Measurements from ENCODE around the gene NR2C2. TPM values are rescaled to one million over a fixed set of nuclear protein-coding genes. Genes with fewer than 3 reads are reported as not detected.

NR2C2 gene
- total and polyA plus RNA-seq, 2 of the 13 experiments (the other 11 are each of a cell fraction or from before 2014, with no cell fraction given) = 7.8 to 11.8 TPM

DNA sequence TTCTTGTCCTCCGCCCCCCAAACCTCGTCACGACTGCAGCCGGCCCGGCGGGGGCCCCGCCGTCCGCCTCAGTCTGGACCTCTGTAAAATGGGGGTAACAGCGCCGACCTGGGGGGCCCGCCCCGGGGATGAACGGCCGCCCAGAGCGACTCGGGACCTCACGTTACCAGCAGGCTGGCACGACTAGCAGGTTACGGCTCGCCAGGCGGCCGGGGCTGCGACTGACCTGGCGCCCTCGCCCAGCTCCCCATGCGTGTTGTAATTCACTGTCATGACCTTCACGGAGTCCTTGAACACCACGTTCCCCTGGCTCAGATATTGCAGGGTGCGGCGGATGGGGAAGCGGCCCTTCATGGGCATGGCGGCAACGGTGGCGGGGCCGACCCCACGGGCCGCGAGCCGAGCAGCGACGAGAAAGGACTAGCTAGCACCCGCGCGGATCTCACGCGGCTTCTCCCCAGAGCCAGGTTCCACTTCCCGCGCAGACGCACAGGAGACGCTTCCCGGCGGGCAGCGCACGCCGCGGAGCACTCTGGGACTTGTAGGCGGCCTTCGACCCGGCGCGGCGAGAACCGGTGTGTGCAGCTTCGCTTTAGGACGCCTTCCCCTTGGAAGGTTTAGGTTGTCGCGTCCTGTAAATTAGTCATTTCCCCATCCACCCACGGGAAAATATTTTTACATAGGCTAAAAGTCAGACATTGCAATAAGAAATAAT, 117.6 kb downstream of the NR2C2 start, which contains the start of gene MRPS25 (continued):
- TF ChIP-seq, protein P1, sequence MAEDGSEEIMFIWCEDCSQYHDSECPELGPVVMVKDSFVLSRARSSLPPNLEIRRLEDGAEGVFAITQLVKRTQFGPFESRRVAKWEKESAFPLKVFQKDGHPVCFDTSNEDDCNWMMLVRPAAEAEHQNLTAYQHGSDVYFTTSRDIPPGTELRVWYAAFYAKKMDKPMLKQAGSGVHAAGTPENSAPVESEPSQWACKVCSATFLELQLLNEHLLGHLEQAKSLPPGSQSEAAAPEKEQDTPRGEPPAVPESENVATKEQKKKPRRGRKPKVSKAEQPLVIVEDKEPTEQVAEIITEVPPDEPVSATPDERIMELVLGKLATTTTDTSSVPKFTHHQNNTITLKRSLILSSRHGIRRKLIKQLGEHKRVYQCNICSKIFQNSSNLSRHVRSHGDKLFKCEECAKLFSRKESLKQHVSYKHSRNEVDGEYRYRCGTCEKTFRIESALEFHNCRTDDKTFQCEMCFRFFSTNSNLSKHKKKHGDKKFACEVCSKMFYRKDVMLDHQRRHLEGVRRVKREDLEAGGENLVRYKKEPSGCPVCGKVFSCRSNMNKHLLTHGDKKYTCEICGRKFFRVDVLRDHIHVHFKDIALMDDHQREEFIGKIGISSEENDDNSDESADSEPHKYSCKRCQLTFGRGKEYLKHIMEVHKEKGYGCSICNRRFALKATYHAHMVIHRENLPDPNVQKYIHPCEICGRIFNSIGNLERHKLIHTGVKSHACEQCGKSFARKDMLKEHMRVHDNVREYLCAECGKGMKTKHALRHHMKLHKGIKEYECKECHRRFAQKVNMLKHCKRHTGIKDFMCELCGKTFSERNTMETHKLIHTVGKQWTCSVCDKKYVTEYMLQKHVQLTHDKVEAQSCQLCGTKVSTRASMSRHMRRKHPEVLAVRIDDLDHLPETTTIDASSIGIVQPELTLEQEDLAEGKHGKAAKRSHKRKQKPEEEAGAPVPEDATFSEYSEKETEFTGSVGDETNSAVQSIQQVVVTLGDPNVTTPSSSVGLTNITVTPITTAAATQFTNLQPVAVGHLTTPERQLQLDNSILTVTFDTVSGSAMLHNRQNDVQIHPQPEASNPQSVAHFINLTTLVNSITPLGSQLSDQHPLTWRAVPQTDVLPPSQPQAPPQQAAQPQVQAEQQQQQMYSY (CRISPR knock-in tag; IDR thresholded peaks at IDR 0.05) = no peak
- TF ChIP-seq KLF11 (CRISPR knock-in tag; IDR thresholded peaks at IDR 0.05) (no peak; the same call in 1 of the 2 replicates), REL (CRISPR knock-in tag; conservative IDR thresholded peaks at IDR 0.05) (no peak), ZNF678 (CRISPR knock-in tag; IDR thresholded peaks at IDR 0.05) (no peak)
- TF ChIP-seq, protein P2, sequence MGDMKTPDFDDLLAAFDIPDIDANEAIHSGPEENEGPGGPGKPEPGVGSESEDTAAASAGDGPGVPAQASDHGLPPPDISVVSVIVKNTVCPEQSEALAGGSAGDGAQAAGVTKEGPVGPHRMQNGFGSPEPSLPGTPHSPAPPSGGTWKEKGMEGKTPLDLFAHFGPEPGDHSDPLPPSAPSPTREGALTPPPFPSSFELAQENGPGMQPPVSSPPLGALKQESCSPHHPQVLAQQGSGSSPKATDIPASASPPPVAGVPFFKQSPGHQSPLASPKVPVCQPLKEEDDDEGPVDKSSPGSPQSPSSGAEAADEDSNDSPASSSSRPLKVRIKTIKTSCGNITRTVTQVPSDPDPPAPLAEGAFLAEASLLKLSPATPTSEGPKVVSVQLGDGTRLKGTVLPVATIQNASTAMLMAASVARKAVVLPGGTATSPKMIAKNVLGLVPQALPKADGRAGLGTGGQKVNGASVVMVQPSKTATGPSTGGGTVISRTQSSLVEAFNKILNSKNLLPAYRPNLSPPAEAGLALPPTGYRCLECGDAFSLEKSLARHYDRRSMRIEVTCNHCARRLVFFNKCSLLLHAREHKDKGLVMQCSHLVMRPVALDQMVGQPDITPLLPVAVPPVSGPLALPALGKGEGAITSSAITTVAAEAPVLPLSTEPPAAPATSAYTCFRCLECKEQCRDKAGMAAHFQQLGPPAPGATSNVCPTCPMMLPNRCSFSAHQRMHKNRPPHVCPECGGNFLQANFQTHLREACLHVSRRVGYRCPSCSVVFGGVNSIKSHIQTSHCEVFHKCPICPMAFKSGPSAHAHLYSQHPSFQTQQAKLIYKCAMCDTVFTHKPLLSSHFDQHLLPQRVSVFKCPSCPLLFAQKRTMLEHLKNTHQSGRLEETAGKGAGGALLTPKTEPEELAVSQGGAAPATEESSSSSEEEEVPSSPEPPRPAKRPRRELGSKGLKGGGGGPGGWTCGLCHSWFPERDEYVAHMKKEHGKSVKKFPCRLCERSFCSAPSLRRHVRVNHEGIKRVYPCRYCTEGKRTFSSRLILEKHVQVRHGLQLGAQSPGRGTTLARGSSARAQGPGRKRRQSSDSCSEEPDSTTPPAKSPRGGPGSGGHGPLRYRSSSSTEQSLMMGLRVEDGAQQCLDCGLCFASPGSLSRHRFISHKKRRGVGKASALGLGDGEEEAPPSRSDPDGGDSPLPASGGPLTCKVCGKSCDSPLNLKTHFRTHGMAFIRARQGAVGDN (CRISPR knock-in tag; IDR thresholded peaks at IDR 0.05) = peak; percentile 97
- TF ChIP-seq, protein P3, sequence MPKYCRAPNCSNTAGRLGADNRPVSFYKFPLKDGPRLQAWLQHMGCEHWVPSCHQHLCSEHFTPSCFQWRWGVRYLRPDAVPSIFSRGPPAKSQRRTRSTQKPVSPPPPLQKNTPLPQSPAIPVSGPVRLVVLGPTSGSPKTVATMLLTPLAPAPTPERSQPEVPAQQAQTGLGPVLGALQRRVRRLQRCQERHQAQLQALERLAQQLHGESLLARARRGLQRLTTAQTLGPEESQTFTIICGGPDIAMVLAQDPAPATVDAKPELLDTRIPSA (CRISPR knock-in tag; IDR thresholded peaks at IDR 0.05; ENCODE audit: borderline replicate concordance) = no peak
- TF ChIP-seq, protein P4, sequence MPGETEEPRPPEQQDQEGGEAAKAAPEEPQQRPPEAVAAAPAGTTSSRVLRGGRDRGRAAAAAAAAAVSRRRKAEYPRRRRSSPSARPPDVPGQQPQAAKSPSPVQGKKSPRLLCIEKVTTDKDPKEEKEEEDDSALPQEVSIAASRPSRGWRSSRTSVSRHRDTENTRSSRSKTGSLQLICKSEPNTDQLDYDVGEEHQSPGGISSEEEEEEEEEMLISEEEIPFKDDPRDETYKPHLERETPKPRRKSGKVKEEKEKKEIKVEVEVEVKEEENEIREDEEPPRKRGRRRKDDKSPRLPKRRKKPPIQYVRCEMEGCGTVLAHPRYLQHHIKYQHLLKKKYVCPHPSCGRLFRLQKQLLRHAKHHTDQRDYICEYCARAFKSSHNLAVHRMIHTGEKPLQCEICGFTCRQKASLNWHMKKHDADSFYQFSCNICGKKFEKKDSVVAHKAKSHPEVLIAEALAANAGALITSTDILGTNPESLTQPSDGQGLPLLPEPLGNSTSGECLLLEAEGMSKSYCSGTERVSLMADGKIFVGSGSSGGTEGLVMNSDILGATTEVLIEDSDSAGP (CRISPR knock-in tag; IDR thresholded peaks at IDR 0.05; ENCODE audit: borderline replicate concordance) = peak; percentile 85
- TF ChIP-seq, protein P5, sequence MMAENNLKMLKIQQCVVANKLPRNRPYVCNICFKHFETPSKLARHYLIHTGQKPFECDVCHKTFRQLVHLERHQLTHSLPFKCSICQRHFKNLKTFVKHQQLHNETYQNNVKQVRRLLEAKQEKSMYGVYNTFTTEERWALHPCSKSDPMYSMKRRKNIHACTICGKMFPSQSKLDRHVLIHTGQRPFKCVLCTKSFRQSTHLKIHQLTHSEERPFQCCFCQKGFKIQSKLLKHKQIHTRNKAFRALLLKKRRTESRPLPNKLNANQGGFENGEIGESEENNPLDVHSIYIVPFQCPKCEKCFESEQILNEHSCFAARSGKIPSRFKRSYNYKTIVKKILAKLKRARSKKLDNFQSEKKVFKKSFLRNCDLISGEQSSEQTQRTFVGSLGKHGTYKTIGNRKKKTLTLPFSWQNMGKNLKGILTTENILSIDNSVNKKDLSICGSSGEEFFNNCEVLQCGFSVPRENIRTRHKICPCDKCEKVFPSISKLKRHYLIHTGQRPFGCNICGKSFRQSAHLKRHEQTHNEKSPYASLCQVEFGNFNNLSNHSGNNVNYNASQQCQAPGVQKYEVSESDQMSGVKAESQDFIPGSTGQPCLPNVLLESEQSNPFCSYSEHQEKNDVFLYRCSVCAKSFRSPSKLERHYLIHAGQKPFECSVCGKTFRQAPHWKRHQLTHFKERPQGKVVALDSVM (CRISPR knock-in tag; IDR thresholded peaks at IDR 0.05) = 0 out of 2 replicates have a peak, but pooled peaks have one; percentile 22
- TF ChIP-seq, protein P6, sequence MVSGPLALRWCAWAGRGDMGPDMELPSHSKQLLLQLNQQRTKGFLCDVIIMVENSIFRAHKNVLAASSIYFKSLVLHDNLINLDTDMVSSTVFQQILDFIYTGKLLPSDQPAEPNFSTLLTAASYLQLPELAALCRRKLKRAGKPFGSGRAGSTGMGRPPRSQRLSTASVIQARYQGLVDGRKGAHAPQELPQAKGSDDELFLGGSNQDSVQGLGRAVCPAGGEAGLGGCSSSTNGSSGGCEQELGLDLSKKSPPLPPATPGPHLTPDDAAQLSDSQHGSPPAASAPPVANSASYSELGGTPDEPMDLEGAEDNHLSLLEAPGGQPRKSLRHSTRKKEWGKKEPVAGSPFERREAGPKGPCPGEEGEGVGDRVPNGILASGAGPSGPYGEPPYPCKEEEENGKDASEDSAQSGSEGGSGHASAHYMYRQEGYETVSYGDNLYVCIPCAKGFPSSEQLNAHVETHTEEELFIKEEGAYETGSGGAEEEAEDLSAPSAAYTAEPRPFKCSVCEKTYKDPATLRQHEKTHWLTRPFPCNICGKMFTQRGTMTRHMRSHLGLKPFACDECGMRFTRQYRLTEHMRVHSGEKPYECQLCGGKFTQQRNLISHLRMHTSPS (CRISPR knock-in tag; IDR thresholded peaks at IDR 0.05; ENCODE audit: low read depth) = 0 out of 2 replicates have a peak, but pooled peaks have one; percentile 37
- TF ChIP-seq, protein P7, sequence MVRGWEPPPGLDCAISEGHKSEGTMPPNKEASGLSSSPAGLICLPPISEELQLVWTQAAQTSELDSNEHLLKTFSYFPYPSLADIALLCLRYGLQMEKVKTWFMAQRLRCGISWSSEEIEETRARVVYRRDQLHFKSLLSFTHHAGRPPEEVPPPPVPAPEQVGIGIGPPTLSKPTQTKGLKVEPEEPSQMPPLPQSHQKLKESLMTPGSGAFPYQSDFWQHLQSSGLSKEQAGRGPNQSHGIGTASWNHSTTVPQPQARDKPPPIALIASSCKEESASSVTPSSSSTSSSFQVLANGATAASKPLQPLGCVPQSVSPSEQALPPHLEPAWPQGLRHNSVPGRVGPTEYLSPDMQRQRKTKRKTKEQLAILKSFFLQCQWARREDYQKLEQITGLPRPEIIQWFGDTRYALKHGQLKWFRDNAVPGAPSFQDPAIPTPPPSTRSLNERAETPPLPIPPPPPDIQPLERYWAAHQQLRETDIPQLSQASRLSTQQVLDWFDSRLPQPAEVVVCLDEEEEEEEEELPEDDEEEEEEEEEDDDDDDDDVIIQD (CRISPR knock-in tag; IDR thresholded peaks at IDR 0.05; ENCODE audit: low read depth) = peak; percentile 23; the same call in 1 of the 2 replicates
